ENCODE results near the gene ZNF33A. TPM values are rescaled to one million over a fixed set of nuclear protein-coding genes. Genes with fewer than 3 reads are reported as not detected.

The ZNF33A gene
- total RNA-seq (10 to 100 TPM; 39.5 to 59.6 (median 55.0) TPM), total RNA-seq (40.4 to 205 (median 79.7) reads per million in 29 experiments)
- total RNA-seq (2013), result 74.9 TPM

- Mint-ChIP-seq H3K27me3 (no peaks in the 10 kb centered on the region), H3K4me3 (peak within 1 kb of the TSS; percentile 89 to 98 (median 94)), H3K36me3 (peaks cover 19% of the 10 kb centered on the region), H3K9me3 (no peaks in the 10 kb centered on the region), H3K4me1 (peaks cover 35 to 45% (median 43%) of the 10 kb centered on the region in 3 donors), H3K27ac (peak within 1 kb of the TSS; percentile 99)
- ChIA-PET CTCF (interaction anchor here in 1 of 2 donors (3.7 kb wide), 1 partner anchor 34 kb away, joined by 43 read pairs; the partner anchor contains the start of gene ZNF25), POLR2A (interaction anchor here (0.6 to 1.4 kb wide), 5 partner anchors 33 to 84 kb away, joined by 3 to 9 read pairs (median 3); partner anchors contain the start of genes ZNF25 (in 1 of the 2) and ZNF37A (in 1 of the 2))
- H3K27ac ChIP-seq (ENCODE audit: low read length), result peak within 1 kb of the TSS; percentile 99
- ATAC-seq (replicated peaks in 1 of 4) (peak; percentile 86 to 88 (median 88)), DNase-seq (peak; percentile 85 to 98 (median 90))
- H3K9me3 ChIP-seq, result no peaks in the 10 kb centered on the region
- H3K4me3 ChIP-seq (ENCODE audit: control insufficient read depth in 1 of 2, extremely low read depth in 1 of 2, low read length in 1 of 2), result peak within 1 kb of the TSS; percentile 74 to 77
- peaks cover 10 to 24% of the 10 kb centered on the region in 2 experiments for H3K4me1 ChIP-seq (ENCODE audit: control insufficient read depth in 1 of 2, extremely low read depth in 1 of 2, insufficient read depth in 2 of 2, low read length in 2 of 2)
- peaks cover 0 to 17% of the 10 kb centered on the region in 2 donors for H3K36me3 ChIP-seq (ENCODE audit: control insufficient read depth in 2 of 2, extremely low read depth in 1 of 2, insufficient read depth in 1 of 2, low read length in 1 of 2)
- H3K27me3 ChIP-seq (replicated peaks in 1 of 2; ENCODE audit: control insufficient read depth in 2 of 2, extremely low read depth in 1 of 2, insufficient read depth in 2 of 2, low read length in 1 of 2), result no peaks in the 10 kb centered on the region
- WGBS (ENCODE audit: insufficient coverage), result 0% methylated on average over 37 of the region's 46 CpGs
These were observed at the start of gene ZNF33A for GRCh38 chr10:38010119-38010903. Gene ZNF33A, plus strand, starts transcription at chr10:38010675. Its CDS starts 1,667 bp downstream, at chr10:38012342.

GRCh38 chr10:37965006-37965405 lies 45.5 kb upstream of the ZNF33A start:
- DNase-seq, result no peak
- Mint-ChIP-seq H3K27me3 (no peaks in the 10 kb centered on the region), H3K27ac (no peak overlapping the region), H3K4me1 (peaks cover 0 to 4% (median 0%) of the 10 kb centered on the region in 3 donors), H3K9me3 (peaks cover 3 to 23% (median 13%) of the 10 kb centered on the region in 3 donors), H3K4me3 (no peak overlapping the region), H3K36me3 (peaks cover 74% of the 10 kb centered on the region)
- H3K4me3 ChIP-seq (ENCODE audit: control insufficient read depth in 1 of 2, extremely low read depth in 1 of 2, low read length in 1 of 2), result peak overlapping the region in 1 of 2 donors; percentile 27
- H3K4me1 ChIP-seq (ENCODE audit: control insufficient read depth in 1 of 2, extremely low read depth in 1 of 2, insufficient read depth in 2 of 2, low read length in 2 of 2), result no peaks in the 10 kb centered on the region
- peaks cover 3% of the 10 kb centered on the region for H3K9me3 ChIP-seq
- POLR2A ChIA-PET, result no interaction called here
- H3K27ac ChIP-seq (ENCODE audit: low read length), result no peak overlapping the region
- no peak for ATAC-seq (replicated peaks in 1 of 4)
- H3K36me3 ChIP-seq (ENCODE audit: control insufficient read depth in 2 of 2, extremely low read depth in 1 of 2, insufficient read depth in 1 of 2, low read length in 1 of 2), result peaks cover 5 to 26% of the 10 kb centered on the region in 2 donors
- CTCF ChIA-PET, result interaction anchor here in 1 of 2 donors (1.3 kb wide), 1 partner anchor 10 kb away, joined by 3 read pairs; no protein-coding TSS in a partner anchor
- no peaks in the 10 kb centered on the region for H3K27me3 ChIP-seq (replicated peaks in 1 of 2; ENCODE audit: control insufficient read depth in 2 of 2, extremely low read depth in 1 of 2, insufficient read depth in 2 of 2, low read length in 1 of 2)

- H3K9me3 ChIP-seq, result no peaks in the 10 kb centered on the region
- WGBS (ENCODE audit: insufficient coverage), result 100% methylated on average over 1 of the region's 1 CpG
- DNase-seq, result no peak
- peaks cover 0 to 3% (median 0%) of the 10 kb centered on the region in 3 donors for H3K9me3 Mint-ChIP-seq
- H3K4me1 Mint-ChIP-seq, result peaks cover 30 to 31% (median 31%) of the 10 kb centered on the region in 3 donors
- no peak overlapping the region for H3K27ac Mint-ChIP-seq
- no peak overlapping the region for H3K4me3 ChIP-seq (ENCODE audit: control insufficient read depth in 1 of 2, extremely low read depth in 1 of 2, low read length in 1 of 2)
- H3K4me3 Mint-ChIP-seq, result no peak overlapping the region
- ATAC-seq (replicated peaks in 1 of 4), result no peak
- H3K27me3 Mint-ChIP-seq, result no peaks in the 10 kb centered on the region
- CTCF ChIA-PET, result no interaction called here
- peaks cover 8 to 11% of the 10 kb centered on the region in 2 experiments for H3K4me1 ChIP-seq (ENCODE audit: control insufficient read depth in 1 of 2, extremely low read depth in 1 of 2, insufficient read depth in 2 of 2, low read length in 2 of 2)
- peaks cover 0 to 28% of the 10 kb centered on the region in 2 donors for H3K36me3 ChIP-seq (ENCODE audit: control insufficient read depth in 2 of 2, extremely low read depth in 1 of 2, insufficient read depth in 1 of 2, low read length in 1 of 2)
- H3K27ac ChIP-seq (ENCODE audit: low read length), result no peak overlapping the region
- POLR2A ChIA-PET, result no interaction called here
- H3K27me3 ChIP-seq (replicated peaks in 1 of 2; ENCODE audit: control insufficient read depth in 2 of 2, extremely low read depth in 1 of 2, insufficient read depth in 2 of 2, low read length in 1 of 2), result no peaks in the 10 kb centered on the region
- peaks cover 40% of the 10 kb centered on the region for H3K36me3 Mint-ChIP-seq
These were observed 38.1 kb upstream of the ZNF33A start for GRCh38 chr10:37972396-37972795.

GRCh38 chr10:37975401-37975991 lies 35.0 kb upstream of the ZNF33A start:
- peak overlapping the region; percentile 52 to 77 for H3K4me3 ChIP-seq (ENCODE audit: control insufficient read depth in 1 of 2, extremely low read depth in 1 of 2, low read length in 1 of 2)
- peaks cover 13% of the 10 kb centered on the region for H3K36me3 Mint-ChIP-seq
- H3K4me1 Mint-ChIP-seq, result peaks cover 26 to 31% (median 31%) of the 10 kb centered on the region in 3 donors
- WGBS (ENCODE audit: insufficient coverage), result 25% methylated on average over 2 of the region's 5 CpGs
- ChIA-PET CTCF (interaction anchor here (0.6 to 1.9 kb wide), 9 partner anchors 10 to 758 kb away, joined by 3 to 43 read pairs (median 3); partner anchors contain the start of gene ZNF33A (in 1 of the 2)), POLR2A (interaction anchor here (0.6 to 1.6 kb wide), 6 partner anchors 35 to 427 kb away, joined by 3 to 6 read pairs (median 4); partner anchors contain the start of gene ZNF33A (in 2 of the 2))
- DNase-seq (peak in 5 of 35 experiments; percentile 1 to 39 (median 5)), ATAC-seq (replicated peaks in 1 of 4) (no peak)
- peak overlapping the region; percentile 93 for H3K27ac ChIP-seq (ENCODE audit: low read length)
- H3K4me1 ChIP-seq (ENCODE audit: control insufficient read depth in 1 of 2, extremely low read depth in 1 of 2, insufficient read depth in 2 of 2, low read length in 2 of 2), result peaks cover 8 to 11% of the 10 kb centered on the region in 2 experiments
- H3K4me3 Mint-ChIP-seq, result peak overlapping the region; percentile 77 to 92 (median 86)
- H3K27me3 ChIP-seq (replicated peaks in 1 of 2; ENCODE audit: control insufficient read depth in 2 of 2, extremely low read depth in 1 of 2, insufficient read depth in 2 of 2, low read length in 1 of 2), result no peaks in the 10 kb centered on the region
- no peaks in the 10 kb centered on the region for H3K9me3 ChIP-seq
- no peaks in the 10 kb centered on the region for H3K9me3 Mint-ChIP-seq
- H3K27me3 Mint-ChIP-seq, result no peaks in the 10 kb centered on the region
- peaks cover 0 to 9% of the 10 kb centered on the region in 2 donors for H3K36me3 ChIP-seq (ENCODE audit: control insufficient read depth in 2 of 2, extremely low read depth in 1 of 2, insufficient read depth in 1 of 2, low read length in 1 of 2)
- H3K27ac Mint-ChIP-seq, result peak overlapping the region; percentile 93 to 97

GRCh38 chr10:37976091-37976879 lies 34.2 kb upstream of the ZNF33A start, which contains the start of gene ZNF25:
Gene ZNF25, minus strand, starts transcription at chr10:37976647. Its CDS starts 4,925 bp downstream, at chr10:37971722.
- Mint-ChIP-seq H3K27ac (peak within 1 kb of the TSS; percentile 93 to 97), H3K9me3 (no peaks in the 10 kb centered on the region), H3K36me3 (peaks cover 9% of the 10 kb centered on the region), H3K4me3 (peak within 1 kb of the TSS; percentile 77 to 92 (median 86)), H3K27me3 (no peaks in the 10 kb centered on the region), H3K4me1 (peaks cover 26 to 31% (median 31%) of the 10 kb centered on the region in 3 donors)
- H3K36me3 ChIP-seq (ENCODE audit: control insufficient read depth in 2 of 2, extremely low read depth in 1 of 2, insufficient read depth in 1 of 2, low read length in 1 of 2), result peaks cover 0 to 4% of the 10 kb centered on the region in 2 donors
- peak within 1 kb of the TSS; percentile 93 for H3K27ac ChIP-seq (ENCODE audit: low read length)
- no peaks in the 10 kb centered on the region for H3K27me3 ChIP-seq (replicated peaks in 1 of 2; ENCODE audit: control insufficient read depth in 2 of 2, extremely low read depth in 1 of 2, insufficient read depth in 2 of 2, low read length in 1 of 2)
- WGBS (ENCODE audit: insufficient coverage), result under 1% methylated on average over 65 of the region's 66 CpGs
- H3K4me3 ChIP-seq (ENCODE audit: control insufficient read depth in 1 of 2, extremely low read depth in 1 of 2, low read length in 1 of 2), result peak within 1 kb of the TSS; percentile 52 to 77
- ChIA-PET POLR2A (interaction anchor here (0.6 to 1.6 kb wide), 6 partner anchors 34 to 426 kb away, joined by 3 to 9 read pairs (median 4); partner anchors contain the start of gene ZNF33A (in 2 of the 2)), CTCF (interaction anchor here (0.6 to 1.9 kb wide), 14 partner anchors 11 to 426 kb away, joined by 3 to 43 read pairs (median 4); partner anchors contain the start of genes ZNF33A (in 1 of the 2) and ZNF37A (in 1 of the 2))
- no peaks in the 10 kb centered on the region for H3K9me3 ChIP-seq
- ATAC-seq (replicated peaks in 1 of 4) (peak; percentile 89 to 92 (median 90)), DNase-seq (peak; percentile 90 to 99 (median 96))
- peaks cover 8 to 11% of the 10 kb centered on the region in 2 experiments for H3K4me1 ChIP-seq (ENCODE audit: control insufficient read depth in 1 of 2, extremely low read depth in 1 of 2, insufficient read depth in 2 of 2, low read length in 2 of 2)
